ENCODE results near the gene IFT25. TPM values are rescaled to one million over a fixed set of nuclear protein-coding genes. Genes with fewer than 3 reads are reported as not detected.

IFT25 gene
- total RNA-seq, 1 donor from 2014 or later, result 20.4 TPM

- DNase-seq (ENCODE audit: low spot score), result no peak
- Mint-ChIP-seq H3K9me3 (ENCODE audit: low read depth) (peaks cover 4% of the 10 kb centered on the region), H3K36me3 (ENCODE audit: low read depth) (peaks cover 27% of the 10 kb centered on the region), H3K4me3 (ENCODE audit: unreplicated experiment) (no peak overlapping the region), H3K27me3 (ENCODE audit: low read depth) (no peaks in the 10 kb centered on the region), H3K27ac (ENCODE audit: unreplicated experiment) (no peak overlapping the region), H3K4me1 (ENCODE audit: low read depth) (peaks cover 11% of the 10 kb centered on the region)
- TF ChIP-seq CTCF (IDR thresholded peaks at IDR 0.05), result no peak
Measured at GRCh38 chr1:53931523-53931922, 14.0 kb downstream of the IFT25 start.

- TF ChIP-seq CTCF (IDR thresholded peaks at IDR 0.05), result no peak
Measured at GRCh38 chr1:53930932-53931331, 14.6 kb downstream of the IFT25 start.

GRCh38 chr1:53929246-53929960, 16.1 kb downstream of the IFT25 start:
- H3K36me3 Mint-ChIP-seq (ENCODE audit: low read depth), result peaks cover 21% of the 10 kb centered on the region
- H3K4me1 Mint-ChIP-seq (ENCODE audit: low read depth), result peaks cover 10% of the 10 kb centered on the region
- no peak for DNase-seq (ENCODE audit: low spot score)
- H3K27me3 Mint-ChIP-seq (ENCODE audit: low read depth), result no peaks in the 10 kb centered on the region
- no peak for TF ChIP-seq CTCF (IDR thresholded peaks at IDR 0.05)
- peak overlapping the region; percentile 58 for H3K27ac Mint-ChIP-seq (ENCODE audit: unreplicated experiment)
- H3K4me3 Mint-ChIP-seq (ENCODE audit: unreplicated experiment), result no peak overlapping the region
- H3K9me3 Mint-ChIP-seq (ENCODE audit: low read depth), result peaks cover 4% of the 10 kb centered on the region

More at GRCh38 chr1:53930932-53931331, 14.6 kb downstream of the IFT25 start:
- no peaks in the 10 kb centered on the region for H3K27me3 Mint-ChIP-seq (ENCODE audit: low read depth)
- no peak for DNase-seq (ENCODE audit: low spot score)
- H3K27ac Mint-ChIP-seq (ENCODE audit: unreplicated experiment), result no peak overlapping the region
- H3K9me3 Mint-ChIP-seq (ENCODE audit: low read depth), result peaks cover 4% of the 10 kb centered on the region
- no peak overlapping the region for H3K4me3 Mint-ChIP-seq (ENCODE audit: unreplicated experiment)
- H3K36me3 Mint-ChIP-seq (ENCODE audit: low read depth), result peaks cover 27% of the 10 kb centered on the region
- peaks cover 10% of the 10 kb centered on the region for H3K4me1 Mint-ChIP-seq (ENCODE audit: low read depth)

- TF ChIP-seq CTCF (IDR thresholded peaks at IDR 0.05), result no peak
Measured at GRCh38 chr1:53927376-53927881, 18.1 kb downstream of the IFT25 start.

GRCh38 chr1:53919675-53920066, 25.8 kb downstream of the IFT25 start:
- Mint-ChIP-seq H3K9me3 (ENCODE audit: low read depth) (no peaks in the 10 kb centered on the region), H3K36me3 (ENCODE audit: low read depth) (peaks cover 14% of the 10 kb centered on the region), H3K4me3 (ENCODE audit: unreplicated experiment) (no peak overlapping the region), H3K27ac (ENCODE audit: unreplicated experiment) (peak overlapping the region; percentile 69), H3K4me1 (ENCODE audit: low read depth) (peaks cover 9% of the 10 kb centered on the region), H3K27me3 (ENCODE audit: low read depth) (no peaks in the 10 kb centered on the region)
- no peak for TF ChIP-seq CTCF (IDR thresholded peaks at IDR 0.05)
- DNase-seq (ENCODE audit: low spot score), result no peak

More at GRCh38 chr1:53927376-53927881, 18.1 kb downstream of the IFT25 start:
- Mint-ChIP-seq H3K9me3 (ENCODE audit: low read depth) (no peaks in the 10 kb centered on the region), H3K4me3 (ENCODE audit: unreplicated experiment) (no peak overlapping the region), H3K4me1 (ENCODE audit: low read depth) (peaks cover 10% of the 10 kb centered on the region), H3K36me3 (ENCODE audit: low read depth) (peaks cover 16% of the 10 kb centered on the region), H3K27ac (ENCODE audit: unreplicated experiment) (no peak overlapping the region), H3K27me3 (ENCODE audit: low read depth) (no peaks in the 10 kb centered on the region)
- DNase-seq (ENCODE audit: low spot score), result no peak
